Measurements from ENCODE around the gene DLGAP1. TPM values are rescaled to one million over a fixed set of nuclear protein-coding genes. Genes with fewer than 3 reads are reported as not detected.

Gene DLGAP1
- total and polyA plus RNA-seq, 2 experiments from 2014 or later, result 17.0 to 48.5 TPM

DNA sequence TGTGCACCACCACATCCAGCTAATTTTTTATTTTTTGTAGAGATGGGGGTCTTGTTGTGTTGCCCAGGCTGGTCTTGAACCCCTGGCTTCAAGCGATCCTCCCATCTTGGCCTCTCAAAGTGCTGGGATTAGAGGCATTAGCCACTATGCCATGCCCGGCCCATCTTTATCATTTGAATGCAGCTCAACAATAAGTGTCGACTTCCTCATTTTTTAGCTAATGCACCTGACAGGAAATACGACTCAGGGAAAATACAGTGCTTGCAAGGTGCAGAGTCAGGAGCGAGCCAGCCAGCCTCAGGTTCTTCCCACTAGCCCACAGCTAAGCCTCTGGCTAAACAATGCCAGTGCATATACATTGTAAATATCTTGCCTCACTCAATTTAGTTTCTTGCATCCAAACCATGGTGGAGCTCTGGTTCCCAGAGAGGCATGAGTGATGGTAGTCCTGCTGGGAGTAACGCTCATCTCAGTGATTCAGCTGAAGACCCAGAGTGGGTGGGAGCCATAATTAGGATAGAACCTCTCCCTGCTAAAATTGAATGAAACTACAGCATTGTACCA lies 870.1 kb downstream of the DLGAP1 start:
- Mint-ChIP-seq H3K36me3 (ENCODE audit: low read depth) (peaks cover 6% of the 10 kb centered on the region; the same call in 2 of the 3 replicates), H3K9me3 (peaks cover 6% of the 10 kb centered on the region; the same call in 1 of the 3 replicates), H3K4me3 (no peak overlapping the region; the same call in 2 of the 3 replicates), H3K4me1 (peaks cover 36% of the 10 kb centered on the region), H3K27ac (peak overlapping the region; percentile 91), H3K27me3 (ENCODE audit: insufficient read depth, low read depth, poor library complexity) (peaks cover 9% of the 10 kb centered on the region)
- Histone ChIP-seq H3K79me2 (replicated peaks; ENCODE audit: insufficient read depth) (no peaks in the 10 kb centered on the region), H3K4me3 (0 out of 2 replicates have a peak overlapping the region, but pooled peaks have one; percentile 4), H2AFZ (no peak overlapping the region), H3F3A (replicated peaks; ENCODE audit: low read depth) (peaks cover 6% of the 10 kb centered on the region), H3K36me3 (ENCODE audit: insufficient read depth) (no peaks in the 10 kb centered on the region), H3K9me2 (ENCODE audit: insufficient read depth) (no peaks in the 10 kb centered on the region), H4K20me1 (replicated peaks; ENCODE audit: insufficient read depth) (no peaks in the 10 kb centered on the region), H3K4me2 (peak overlapping the region; percentile 31), H3K4me1 (ENCODE audit: insufficient read depth) (peaks cover 28% of the 10 kb centered on the region), H3K27me3 (ENCODE audit: insufficient read depth) (no peaks in the 10 kb centered on the region), H3K27ac (ENCODE audit: low read depth) (peak overlapping the region; percentile 93)
- ATAC-seq, result peak; percentile 80
- no peak for TF ChIP-seq EZH2phosphoT487 (IDR thresholded peaks at IDR 0.05; ENCODE audit: unreplicated experiment)
- TF ChIP-seq CREB1 (CRISPR knock-in tag; IDR thresholded peaks at IDR 0.05; ENCODE audit: low read depth), result no peak
- TF ChIP-seq, protein P1, sequence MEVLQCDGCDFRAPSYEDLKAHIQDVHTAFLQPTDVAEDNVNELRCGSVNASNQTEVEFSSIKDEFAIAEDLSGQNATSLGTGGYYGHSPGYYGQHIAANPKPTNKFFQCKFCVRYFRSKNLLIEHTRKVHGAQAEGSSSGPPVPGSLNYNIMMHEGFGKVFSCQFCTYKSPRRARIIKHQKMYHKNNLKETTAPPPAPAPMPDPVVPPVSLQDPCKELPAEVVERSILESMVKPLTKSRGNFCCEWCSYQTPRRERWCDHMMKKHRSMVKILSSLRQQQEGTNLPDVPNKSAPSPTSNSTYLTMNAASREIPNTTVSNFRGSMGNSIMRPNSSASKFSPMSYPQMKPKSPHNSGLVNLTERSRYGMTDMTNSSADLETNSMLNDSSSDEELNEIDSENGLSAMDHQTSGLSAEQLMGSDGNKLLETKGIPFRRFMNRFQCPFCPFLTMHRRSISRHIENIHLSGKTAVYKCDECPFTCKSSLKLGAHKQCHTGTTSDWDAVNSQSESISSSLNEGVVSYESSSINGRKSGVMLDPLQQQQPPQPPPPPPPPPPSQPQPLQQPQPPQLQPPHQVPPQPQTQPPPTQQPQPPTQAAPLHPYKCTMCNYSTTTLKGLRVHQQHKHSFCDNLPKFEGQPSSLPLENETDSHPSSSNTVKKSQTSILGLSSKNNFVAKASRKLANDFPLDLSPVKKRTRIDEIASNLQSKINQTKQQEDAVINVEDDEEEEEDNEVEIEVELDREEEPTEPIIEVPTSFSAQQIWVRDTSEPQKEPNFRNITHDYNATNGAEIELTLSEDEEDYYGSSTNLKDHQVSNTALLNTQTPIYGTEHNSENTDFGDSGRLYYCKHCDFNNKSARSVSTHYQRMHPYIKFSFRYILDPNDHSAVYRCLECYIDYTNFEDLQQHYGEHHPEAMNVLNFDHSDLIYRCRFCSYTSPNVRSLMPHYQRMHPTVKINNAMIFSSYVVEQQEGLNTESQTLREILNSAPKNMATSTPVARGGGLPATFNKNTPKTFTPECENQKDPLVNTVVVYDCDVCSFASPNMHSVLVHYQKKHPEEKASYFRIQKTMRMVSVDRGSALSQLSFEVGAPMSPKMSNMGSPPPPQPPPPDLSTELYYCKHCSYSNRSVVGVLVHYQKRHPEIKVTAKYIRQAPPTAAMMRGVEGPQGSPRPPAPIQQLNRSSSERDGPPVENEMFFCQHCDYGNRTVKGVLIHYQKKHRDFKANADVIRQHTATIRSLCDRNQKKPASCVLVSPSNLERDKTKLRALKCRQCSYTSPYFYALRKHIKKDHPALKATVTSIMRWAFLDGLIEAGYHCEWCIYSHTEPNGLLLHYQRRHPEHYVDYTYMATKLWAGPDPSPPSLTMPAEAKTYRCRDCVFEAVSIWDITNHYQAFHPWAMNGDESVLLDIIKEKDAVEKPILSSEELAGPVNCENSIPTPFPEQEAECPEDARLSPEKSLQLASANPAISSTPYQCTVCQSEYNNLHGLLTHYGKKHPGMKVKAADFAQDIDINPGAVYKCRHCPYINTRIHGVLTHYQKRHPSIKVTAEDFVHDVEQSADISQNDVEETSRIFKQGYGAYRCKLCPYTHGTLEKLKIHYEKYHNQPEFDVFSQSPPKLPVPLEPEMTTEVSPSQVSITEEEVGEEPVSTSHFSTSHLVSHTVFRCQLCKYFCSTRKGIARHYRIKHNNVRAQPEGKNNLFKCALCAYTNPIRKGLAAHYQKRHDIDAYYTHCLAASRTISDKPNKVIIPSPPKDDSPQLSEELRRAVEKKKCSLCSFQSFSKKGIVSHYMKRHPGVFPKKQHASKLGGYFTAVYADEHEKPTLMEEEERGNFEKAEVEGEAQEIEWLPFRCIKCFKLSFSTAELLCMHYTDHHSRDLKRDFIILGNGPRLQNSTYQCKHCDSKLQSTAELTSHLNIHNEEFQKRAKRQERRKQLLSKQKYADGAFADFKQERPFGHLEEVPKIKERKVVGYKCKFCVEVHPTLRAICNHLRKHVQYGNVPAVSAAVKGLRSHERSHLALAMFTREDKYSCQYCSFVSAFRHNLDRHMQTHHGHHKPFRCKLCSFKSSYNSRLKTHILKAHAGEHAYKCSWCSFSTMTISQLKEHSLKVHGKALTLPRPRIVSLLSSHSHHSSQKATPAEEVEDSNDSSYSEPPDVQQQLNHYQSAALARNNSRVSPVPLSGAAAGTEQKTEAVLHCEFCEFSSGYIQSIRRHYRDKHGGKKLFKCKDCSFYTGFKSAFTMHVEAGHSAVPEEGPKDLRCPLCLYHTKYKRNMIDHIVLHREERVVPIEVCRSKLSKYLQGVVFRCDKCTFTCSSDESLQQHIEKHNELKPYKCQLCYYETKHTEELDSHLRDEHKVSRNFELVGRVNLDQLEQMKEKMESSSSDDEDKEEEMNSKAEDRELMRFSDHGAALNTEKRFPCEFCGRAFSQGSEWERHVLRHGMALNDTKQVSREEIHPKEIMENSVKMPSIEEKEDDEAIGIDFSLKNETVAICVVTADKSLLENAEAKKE (CRISPR knock-in tag; IDR thresholded peaks at IDR 0.05), result peak; percentile 90
- TF ChIP-seq NANOG (IDR thresholded peaks at IDR 0.05; ENCODE audit: borderline replicate concordance), result peak; percentile 67; the same call in 1 of the 2 replicates
- TF ChIP-seq, protein P2, sequence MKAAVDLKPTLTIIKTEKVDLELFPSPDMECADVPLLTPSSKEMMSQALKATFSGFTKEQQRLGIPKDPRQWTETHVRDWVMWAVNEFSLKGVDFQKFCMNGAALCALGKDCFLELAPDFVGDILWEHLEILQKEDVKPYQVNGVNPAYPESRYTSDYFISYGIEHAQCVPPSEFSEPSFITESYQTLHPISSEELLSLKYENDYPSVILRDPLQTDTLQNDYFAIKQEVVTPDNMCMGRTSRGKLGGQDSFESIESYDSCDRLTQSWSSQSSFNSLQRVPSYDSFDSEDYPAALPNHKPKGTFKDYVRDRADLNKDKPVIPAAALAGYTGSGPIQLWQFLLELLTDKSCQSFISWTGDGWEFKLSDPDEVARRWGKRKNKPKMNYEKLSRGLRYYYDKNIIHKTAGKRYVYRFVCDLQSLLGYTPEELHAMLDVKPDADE (IDR thresholded peaks at IDR 0.05), result peak; percentile 80; the same call in 1 of the 2 replicates
- peak; percentile 60; the same call in 1 of the 2 replicates for TF ChIP-seq POLR2AphosphoS5 (IDR thresholded peaks at IDR 0.05; ENCODE audit: low read depth)
- TF ChIP-seq JUNB (IDR thresholded peaks at IDR 0.05; ENCODE audit: unreplicated experiment), result no peak
- TF ChIP-seq STAT1 (IDR thresholded peaks at IDR 0.05; ENCODE audit: unreplicated experiment), result no peak
- DNase-seq (ENCODE audit: low spot score), result peak; percentile 81

Measured in GM23338 (cell line).